PC-3 (cell line): ENCODE measurements around the gene SMARCD2. TPM values are rescaled to one million over a fixed set of nuclear protein-coding genes. Genes with fewer than 3 reads are reported as not detected.
"Not testable (repeated sequence)": the region's sequence is repeated elsewhere in the genome, so short reads cannot be mapped to it uniquely, and the experiment has no call there.

Experiments used
- ATAC-seq: fragments of 200-7000 bp; cut with Tn5 transposase; 2 replicates; pipeline ENCODE4 v1.9.1; 2020; ENCODE audit warnings: mild to moderate bottlenecking, moderate library complexity
- BruUV-seq: library from RNA; stranded (reverse); fragments of 400-500 nt; replicated peaks from 2 replicates; lab custom pipeline; 2021; lab: Mats Ljungman, UMichigan
- CTCF ChIA-PET: fragments of 300-600 bp; sonication (Branson Sonifier 250); formaldehyde crosslinking; loops from one replicate; lab custom pipeline; 2022; ENCODE audit warnings: antibody characterized with exemption; lab: Charles Lee
- POLR2A ChIA-PET: fragments of 300-600 bp; sonication (Branson Sonifier 250); formaldehyde crosslinking; loops from one replicate; lab custom pipeline; 2022; ENCODE audit warnings: antibody characterized with exemption; ENCODE audit not compliant: unreplicated experiment; lab: Charles Lee
- DNase-seq: peaks from one replicate; pipeline ENCODE4 v3.0.0-alpha.2; 2015
- H2AFZ ChIP-seq: fragments of 300-600 bp; sonication (generic); 2 replicates; pipeline ENCODE4 v1.6.0; 2016; ENCODE audit warnings: antibody characterized with exemption, low read length
- H3F3A ChIP-seq: fragments of 300-600 bp; sonication (generic); one replicate; pipeline ENCODE4 v1.6.0; 2017; ENCODE audit warnings: antibody characterized with exemption, low read length, control low read depth, mild to moderate bottlenecking; ENCODE audit not compliant: unreplicated experiment
- H3K27ac ChIP-seq: fragments of 300-600 bp; sonication (generic); 2 replicates; pipeline ENCODE4 v1.5.1; 2016; ENCODE audit warnings: mild to moderate bottlenecking, low read length
- H3K27me3 ChIP-seq: fragments of 300-600 bp; sonication (generic); 2 replicates; pipeline ENCODE4 v1.6.1; 2016; ENCODE audit warnings: low read length, mixed read lengths
- H3K36me3 ChIP-seq: fragments of 300-600 bp; sonication (generic); 2 replicates; pipeline ENCODE4 v1.6.1; 2016; ENCODE audit warnings: low read depth, mixed run types, low read length, mixed read lengths
- H3K4me1 ChIP-seq: fragments of 300-600 bp; sonication (generic); 2 replicates; pipeline ENCODE4 v1.5.1; 2016; ENCODE audit warnings: low read length; ENCODE audit not compliant: insufficient read depth
- H3K4me2 ChIP-seq: fragments of 300-600 bp; sonication (generic); 2 replicates; pipeline ENCODE4 v1.6.0; 2016; ENCODE audit warnings: low read length
- H3K4me3 ChIP-seq: fragments of 300-600 bp; sonication (generic); 2 replicates; pipeline ENCODE4 v1.5.1; 2016; ENCODE audit warnings: mild to moderate bottlenecking, low read length, mixed read lengths
- H3K79me2 ChIP-seq: fragments of 300-600 bp; sonication (generic); 2 replicates; pipeline ENCODE4 v1.6.1; 2017; ENCODE audit warnings: low read length, mixed read lengths
- H3K9ac ChIP-seq: fragments of 300-600 bp; sonication (generic); 2 replicates; pipeline ENCODE4 v1.6.0; 2016; ENCODE audit warnings: mild to moderate bottlenecking, low read length
- H3K9me2 ChIP-seq: fragments of 300-600 bp; sonication (generic); replicated peaks from 2 replicates; pipeline ENCODE4 v1.6.1; 2016; ENCODE audit warnings: mixed run types, low read length, mixed read lengths
- H3K9me3 ChIP-seq: fragments of 300-600 bp; sonication (generic); 2 replicates; pipeline ENCODE4 v1.6.1; 2016; ENCODE audit warnings: low read length, mixed read lengths
- H4K20me1 ChIP-seq: fragments of 300-600 bp; sonication (generic); 2 replicates; pipeline ENCODE4 v1.6.1; 2016; ENCODE audit warnings: low read length, mixed read lengths
- EZH2 ChIP-seq: fragments of 300-600 bp; sonication (generic); IDR thresholded peaks from one replicate; pipeline ENCODE4 v1.6.1; 2017; ENCODE audit warnings: antibody characterized with exemption, mild to moderate bottlenecking, low read length; ENCODE audit not compliant: unreplicated experiment
- EZH2phosphoT487 ChIP-seq: fragments of 300-600 bp; sonication (generic); IDR thresholded peaks from 2 replicates; pipeline ENCODE4 v1.6.1; 2018; ENCODE audit warnings: mild to moderate bottlenecking, antibody characterized with exemption, low read length, borderline replicate concordance
- intact Hi-C: fragments of 100-400 bp; cut with micrococcal nuclease; formaldehyde crosslinking; loops from 2 replicates; pipeline ENCODE4 v1.9.0; 2023
- total RNA-seq: library from RNA; depleted of rRNA; stranded (reverse); fragments of >200 nt; gene quantifications from 2 replicates; pipeline ENCODE4 v1.2.3, GENCODE V29; 2014
- TF ChIP-seq, protein P1 (sequence below): fragments of 300-600 bp; sonication (generic); conservative IDR thresholded peaks from 2 replicates; pipeline ENCODE4 v1.5.1; 2017; ENCODE audit warnings: antibody characterized with exemption, low read depth, mild to moderate bottlenecking, low read length

SMARCD2 gene
- total RNA-seq, 1 experiment from 2014 or later: 152 TPM

DNA sequence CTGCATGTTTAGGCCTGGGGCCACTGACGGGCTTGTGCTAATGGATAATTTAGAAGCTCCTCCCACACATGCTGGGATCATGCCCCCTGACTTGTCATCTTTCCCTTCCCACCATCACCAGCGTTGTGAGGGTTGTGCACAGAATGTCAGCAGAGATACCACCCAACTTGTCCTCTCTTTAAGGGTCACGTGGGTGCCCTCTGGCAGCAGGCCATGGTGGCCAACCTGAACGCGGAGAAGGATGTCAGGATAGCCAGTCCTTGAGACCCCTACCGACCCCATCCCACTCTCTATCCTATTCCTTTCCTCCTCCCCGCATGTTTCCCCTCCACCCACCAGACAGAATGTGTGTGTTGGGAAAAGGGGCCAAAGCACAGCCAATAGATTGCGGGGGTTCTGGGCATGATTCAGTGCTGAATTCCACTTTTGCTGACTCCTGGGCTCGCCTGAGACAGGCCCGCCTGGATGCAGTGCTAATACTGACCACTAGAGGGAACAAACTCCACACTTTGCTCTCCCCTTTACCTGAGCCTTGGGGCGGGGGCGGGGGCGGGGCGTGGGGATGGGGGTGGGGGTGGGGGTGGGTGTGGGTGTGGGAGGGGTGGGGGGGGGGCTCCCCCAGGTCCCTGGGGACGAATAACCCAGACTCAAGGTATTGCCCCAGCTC, 39.6 kb upstream of the SMARCD2 start, which contains the start of gene GH2:
Gene GH2, minus strand, starts transcription at position 10 of the 667 bp plus-strand sequence. CDS start 143 bp downstream, outside the sequence.
- no peaks in the 10 kb centered on the region for H3K4me1 ChIP-seq
- H3K9ac ChIP-seq: no peak within 1 kb of the TSS
- no TSS peak for BruUV-seq
- DNase-seq (peak; percentile 79), ATAC-seq (peak; percentile 95)
- no peaks in the 10 kb centered on the region for H4K20me1 ChIP-seq
- CTCF ChIA-PET: no interaction called here
- intact Hi-C loops: no loop called here
- no peak within 1 kb of the TSS for H2AFZ ChIP-seq
- H3K4me3 ChIP-seq: no peak within 1 kb of the TSS
- TF ChIP-seq EZH2: no peak
- TF ChIP-seq, protein P1, sequence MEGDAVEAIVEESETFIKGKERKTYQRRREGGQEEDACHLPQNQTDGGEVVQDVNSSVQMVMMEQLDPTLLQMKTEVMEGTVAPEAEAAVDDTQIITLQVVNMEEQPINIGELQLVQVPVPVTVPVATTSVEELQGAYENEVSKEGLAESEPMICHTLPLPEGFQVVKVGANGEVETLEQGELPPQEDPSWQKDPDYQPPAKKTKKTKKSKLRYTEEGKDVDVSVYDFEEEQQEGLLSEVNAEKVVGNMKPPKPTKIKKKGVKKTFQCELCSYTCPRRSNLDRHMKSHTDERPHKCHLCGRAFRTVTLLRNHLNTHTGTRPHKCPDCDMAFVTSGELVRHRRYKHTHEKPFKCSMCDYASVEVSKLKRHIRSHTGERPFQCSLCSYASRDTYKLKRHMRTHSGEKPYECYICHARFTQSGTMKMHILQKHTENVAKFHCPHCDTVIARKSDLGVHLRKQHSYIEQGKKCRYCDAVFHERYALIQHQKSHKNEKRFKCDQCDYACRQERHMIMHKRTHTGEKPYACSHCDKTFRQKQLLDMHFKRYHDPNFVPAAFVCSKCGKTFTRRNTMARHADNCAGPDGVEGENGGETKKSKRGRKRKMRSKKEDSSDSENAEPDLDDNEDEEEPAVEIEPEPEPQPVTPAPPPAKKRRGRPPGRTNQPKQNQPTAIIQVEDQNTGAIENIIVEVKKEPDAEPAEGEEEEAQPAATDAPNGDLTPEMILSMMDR: peak; percentile 62
- H3K4me2 ChIP-seq: no peak within 1 kb of the TSS
- peaks cover 2% of the 10 kb centered on the region; the same call in 1 of the 2 replicates for H3K27me3 ChIP-seq
- H3K9me3 ChIP-seq: no peaks in the 10 kb centered on the region
- no peaks in the 10 kb centered on the region for H3K36me3 ChIP-seq
- no peaks in the 10 kb centered on the region for H3K9me2 ChIP-seq
- no peaks in the 10 kb centered on the region for H3F3A ChIP-seq
- no peaks in the 10 kb centered on the region for H3K79me2 ChIP-seq
- H3K27ac ChIP-seq: no peak within 1 kb of the TSS
- POLR2A ChIA-PET: no interaction called here

DNA sequence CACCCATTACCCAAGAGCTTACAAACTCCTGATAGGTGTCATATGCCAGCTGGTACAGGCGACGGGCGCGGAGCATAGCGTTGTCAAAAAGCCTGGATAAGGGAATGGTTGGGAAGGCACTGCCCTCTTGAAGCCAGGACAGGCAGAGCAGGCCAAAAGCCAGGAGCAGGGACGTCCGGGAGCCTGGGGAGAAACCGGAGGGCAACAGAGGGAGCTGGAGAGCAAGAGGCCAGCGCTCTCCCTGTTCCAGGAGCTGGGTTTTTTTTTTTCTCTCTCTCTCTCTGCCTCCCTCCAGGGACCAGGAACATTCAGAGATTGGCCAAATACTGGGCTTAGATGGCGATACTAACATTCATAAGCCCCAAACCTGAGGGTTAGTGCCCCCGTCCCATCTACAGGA, 38.9 kb upstream of the SMARCD2 start:
- H3K9ac ChIP-seq, H2AFZ ChIP-seq, ATAC-seq, DNase-seq, H3K27ac ChIP-seq, BruUV-seq, H3K36me3 ChIP-seq, H3K9me2 ChIP-seq, H3F3A ChIP-seq, H3K4me3 ChIP-seq, POLR2A ChIA-PET, H3K27me3 ChIP-seq, H4K20me1 ChIP-seq, H3K4me2 ChIP-seq, H3K9me3 ChIP-seq, H3K4me1 ChIP-seq, intact Hi-C loops, H3K79me2 ChIP-seq: not testable (repeated sequence)
- CTCF ChIA-PET: interaction anchor here (0.6 kb wide), 1 partner anchor 193 kb away, joined by 3 read pairs; no protein-coding TSS in a partner anchor
- TF ChIP-seq, protein P1: 0 out of 2 replicates have a peak, but pooled peaks have one; percentile 13

DNA sequence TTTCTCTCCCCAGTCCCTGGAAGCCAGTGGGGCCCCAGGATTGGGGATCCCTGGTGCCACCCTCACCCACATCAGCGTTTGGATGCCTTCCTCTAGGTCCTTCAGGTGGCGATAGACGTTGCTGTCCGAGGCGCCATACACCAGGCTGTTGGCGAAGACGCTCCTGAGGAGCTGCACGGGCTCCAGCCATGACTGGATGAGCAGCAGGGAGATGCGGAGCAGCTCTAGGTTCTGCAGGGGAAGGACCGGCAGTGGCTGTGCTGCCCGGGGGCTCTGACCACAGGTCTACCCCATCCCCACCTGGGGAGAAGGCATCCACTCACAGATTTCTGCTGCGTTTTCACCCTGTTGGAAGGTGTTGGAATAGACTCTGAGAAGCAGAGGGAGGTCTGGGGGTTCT, 38.2 kb upstream of the SMARCD2 start:
- no peak for ATAC-seq
- BruUV-seq: no TSS peak
- CTCF ChIA-PET: interaction anchor here (0.6 kb wide), 1 partner anchor 193 kb away, joined by 3 read pairs; no protein-coding TSS in a partner anchor

DNA sequence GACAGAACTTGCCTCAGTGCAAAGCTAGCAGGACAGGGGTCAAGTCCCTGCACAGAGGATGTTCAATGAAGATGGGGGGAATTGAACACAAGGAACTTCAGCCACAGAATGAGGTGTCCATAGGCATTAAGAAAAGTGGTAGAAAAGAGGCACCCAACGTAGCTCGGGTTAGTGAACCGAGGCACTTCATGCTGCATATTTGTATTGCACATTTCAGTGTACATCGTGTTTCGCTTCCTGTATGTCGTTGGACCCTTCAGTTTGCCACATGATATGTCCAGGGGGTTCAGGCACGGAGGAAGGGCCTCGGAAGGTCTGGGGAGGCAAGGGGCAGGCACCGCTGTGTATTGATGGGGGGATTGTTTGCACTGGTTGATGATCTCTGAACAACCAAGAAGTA, 35.9 kb upstream of the SMARCD2 start:
- CTCF ChIA-PET: interaction anchor here (0.6 kb wide), 2 partner anchors 35 to 716 kb away, joined by 3 to 14 read pairs; no protein-coding TSS in a partner anchor

More for the DNA sequence above, 38.2 kb upstream of the SMARCD2 start:
- Histone ChIP-seq H3K27me3 (peaks cover 7% of the 10 kb centered on the region; the same call in 1 of the 2 replicates), H3K9me2 (no peaks in the 10 kb centered on the region), H3K9ac (no peak overlapping the region), H3K27ac (no peak overlapping the region), H3K9me3 (no peaks in the 10 kb centered on the region), H3K4me2 (no peak overlapping the region), H3F3A (no peaks in the 10 kb centered on the region), H3K4me1 (no peaks in the 10 kb centered on the region), H3K4me3 (no peak overlapping the region), H3K36me3 (no peaks in the 10 kb centered on the region), H4K20me1 (no peaks in the 10 kb centered on the region), H3K79me2 (no peaks in the 10 kb centered on the region), H2AFZ (no peak overlapping the region)
- DNase-seq: no peak
- POLR2A ChIA-PET: no interaction called here
- TF ChIP-seq EZH2: no peak
- TF ChIP-seq, protein P1: no peak
- TF ChIP-seq EZH2phosphoT487: no peak
- intact Hi-C loops: no loop called here

More for the DNA sequence above, 35.9 kb upstream of the SMARCD2 start:
- H3K36me3 ChIP-seq, H3K79me2 ChIP-seq, H3K4me2 ChIP-seq, POLR2A ChIA-PET, H3K9ac ChIP-seq, H3K9me2 ChIP-seq, H2AFZ ChIP-seq, intact Hi-C loops, H3K27me3 ChIP-seq, DNase-seq, H4K20me1 ChIP-seq, H3K9me3 ChIP-seq, ATAC-seq, BruUV-seq, H3F3A ChIP-seq, H3K4me1 ChIP-seq, H3K4me3 ChIP-seq, H3K27ac ChIP-seq: not testable (repeated sequence)
